Measurements from ENCODE around the gene EPPIN.

Gene EPPIN

GRCh38 chr20:45547206-45547770, at the start of gene EPPIN:
Gene EPPIN, minus strand, starts transcription at chr20:45547401. Its CDS starts 44 bp downstream, at chr20:45547357.
- Histone ChIP-seq H3K36me3 (ENCODE audit: insufficient read depth, low read length) (no peaks in the 10 kb centered on the region), H3F3A (ENCODE audit: low read depth) (no peaks in the 10 kb centered on the region), H3K4me3 (ENCODE audit: low read length, poor library complexity, severe bottlenecking) (no peak within 1 kb of the TSS), H3K9ac (ENCODE audit: low read depth, low read length, poor library complexity, severe bottlenecking) (no peak within 1 kb of the TSS), H4K20me1 (ENCODE audit: insufficient read depth, low read length, poor library complexity, severe bottlenecking) (no peaks in the 10 kb centered on the region), H3K79me2 (ENCODE audit: insufficient read depth, low read length) (no peaks in the 10 kb centered on the region), H3K4me2 (ENCODE audit: low read depth, low read length, poor library complexity, severe bottlenecking) (no peak within 1 kb of the TSS), H2AFZ (ENCODE audit: low read length) (peak within 1 kb of the TSS; percentile 0; the same call in 1 of the 2 replicates), H3K4me1 (ENCODE audit: insufficient read depth, low read length, poor library complexity, severe bottlenecking) (no peaks in the 10 kb centered on the region), H3K9me3 (ENCODE audit: insufficient read depth, low read depth, low read length) (no peaks in the 10 kb centered on the region), H3K9me2 (replicated peaks; ENCODE audit: low read depth, low read length) (no peaks in the 10 kb centered on the region), H3K27me3 (ENCODE audit: insufficient read depth, low read length, poor library complexity, severe bottlenecking) (no peaks in the 10 kb centered on the region)
- no peak for TF ChIP-seq EZH2phosphoT487 (IDR thresholded peaks at IDR 0.05; ENCODE audit: borderline replicate concordance)
- TF ChIP-seq CTCF (conservative IDR thresholded peaks at IDR 0.05; ENCODE audit: low read length) = no peak

DNA sequence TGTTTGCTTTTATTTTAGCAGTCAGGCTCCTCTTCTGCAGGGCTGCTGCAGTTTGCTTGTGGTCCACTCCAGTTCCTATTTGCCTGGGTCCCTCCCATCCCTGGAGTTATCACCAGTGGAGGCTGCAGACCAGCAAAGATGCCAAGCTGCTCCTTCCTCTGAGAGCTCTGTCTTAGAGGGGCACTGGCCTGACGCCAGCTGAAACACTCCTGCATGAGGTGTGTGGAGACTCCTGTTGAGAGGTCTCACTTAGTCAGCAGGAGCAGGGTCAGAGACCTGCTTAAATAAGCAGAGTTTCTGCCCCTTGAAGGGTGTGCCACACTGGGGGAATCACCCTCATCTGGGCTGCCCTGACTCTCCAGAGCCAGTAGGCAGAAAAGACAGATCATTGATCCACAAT, 48.0 kb upstream of the EPPIN start:
- no peaks in the 10 kb centered on the region for H3K36me3 ChIP-seq (ENCODE audit: insufficient read depth, low read length)

DNA sequence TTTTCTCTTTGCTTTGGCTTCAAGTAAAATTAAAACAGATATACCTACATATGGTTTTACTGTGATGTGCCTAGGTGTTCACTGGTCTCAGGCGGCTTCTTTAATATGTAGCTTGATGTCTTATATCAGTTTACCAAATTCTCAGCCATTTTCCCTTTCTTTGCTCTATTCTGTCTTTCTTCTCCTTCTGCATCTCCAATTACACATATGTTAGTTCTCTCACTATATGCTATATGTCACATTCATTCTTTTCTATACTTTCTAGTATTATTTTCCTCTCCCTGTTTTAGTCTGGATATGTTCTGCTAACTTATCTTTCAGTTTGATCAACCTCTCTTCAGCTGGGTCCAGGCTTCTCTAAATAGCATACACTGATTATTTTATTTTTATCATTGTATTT, 46.3 kb upstream of the EPPIN start:
- no peak overlapping the region for H3K4me3 ChIP-seq (ENCODE audit: low read length, poor library complexity, severe bottlenecking)
- H3K4me2 ChIP-seq (ENCODE audit: low read depth, low read length, poor library complexity, severe bottlenecking) = no peak overlapping the region
- H3K27me3 ChIP-seq (ENCODE audit: insufficient read depth, low read length, poor library complexity, severe bottlenecking) = no peaks in the 10 kb centered on the region
- no peaks in the 10 kb centered on the region for H3K9me2 ChIP-seq (replicated peaks; ENCODE audit: low read depth, low read length)
- no peak overlapping the region for H3K9ac ChIP-seq (ENCODE audit: low read depth, low read length, poor library complexity, severe bottlenecking)
- H4K20me1 ChIP-seq (ENCODE audit: insufficient read depth, low read length, poor library complexity, severe bottlenecking) = no peaks in the 10 kb centered on the region
- H3K4me1 ChIP-seq (ENCODE audit: insufficient read depth, low read length, poor library complexity, severe bottlenecking) = no peaks in the 10 kb centered on the region
- TF ChIP-seq CTCF (conservative IDR thresholded peaks at IDR 0.05; ENCODE audit: low read length) = no peak
- TF ChIP-seq EZH2phosphoT487 (IDR thresholded peaks at IDR 0.05; ENCODE audit: borderline replicate concordance) = no peak
- no peak overlapping the region for H2AFZ ChIP-seq (ENCODE audit: low read length)
- H3F3A ChIP-seq (ENCODE audit: low read depth) = no peaks in the 10 kb centered on the region
- H3K79me2 ChIP-seq (ENCODE audit: insufficient read depth, low read length) = no peaks in the 10 kb centered on the region
- no peaks in the 10 kb centered on the region for H3K9me3 ChIP-seq (ENCODE audit: insufficient read depth, low read depth, low read length)
- H3K36me3 ChIP-seq (ENCODE audit: insufficient read depth, low read length) = no peaks in the 10 kb centered on the region

More for the DNA sequence above, 48.0 kb upstream of the EPPIN start:
- H2AFZ ChIP-seq (ENCODE audit: low read length) = no peak overlapping the region
- no peaks in the 10 kb centered on the region for H3K27me3 ChIP-seq (ENCODE audit: insufficient read depth, low read length, poor library complexity, severe bottlenecking)
- H3K4me2 ChIP-seq (ENCODE audit: low read depth, low read length, poor library complexity, severe bottlenecking) = no peak overlapping the region
- no peaks in the 10 kb centered on the region for H4K20me1 ChIP-seq (ENCODE audit: insufficient read depth, low read length, poor library complexity, severe bottlenecking)
- H3F3A ChIP-seq (ENCODE audit: low read depth) = no peaks in the 10 kb centered on the region
- H3K9ac ChIP-seq (ENCODE audit: low read depth, low read length, poor library complexity, severe bottlenecking) = no peak overlapping the region
- H3K79me2 ChIP-seq (ENCODE audit: insufficient read depth, low read length) = no peaks in the 10 kb centered on the region
- no peaks in the 10 kb centered on the region for H3K9me2 ChIP-seq (replicated peaks; ENCODE audit: low read depth, low read length)
- no peaks in the 10 kb centered on the region for H3K4me1 ChIP-seq (ENCODE audit: insufficient read depth, low read length, poor library complexity, severe bottlenecking)
- no peak overlapping the region for H3K4me3 ChIP-seq (ENCODE audit: low read length, poor library complexity, severe bottlenecking)
- TF ChIP-seq CTCF (conservative IDR thresholded peaks at IDR 0.05; ENCODE audit: low read length) (no peak), EZH2phosphoT487 (IDR thresholded peaks at IDR 0.05; ENCODE audit: borderline replicate concordance) (no peak)
- no peaks in the 10 kb centered on the region for H3K9me3 ChIP-seq (ENCODE audit: insufficient read depth, low read depth, low read length)

Measured in Loucy (cell line).